Bronchial epithelial cell (primary cell): ENCODE measurements around the gene RBP5. TPM values are rescaled to one million over a fixed set of nuclear protein-coding genes. Genes with fewer than 3 reads are reported as not detected.

ENCODE experiments used
- DNase-seq: peaks from one replicate; pipeline ENCODE4 v3.0.0-alpha.2; 2010; ENCODE audit warnings: low read depth
- FAIRE-seq: peaks from 2 replicates; lab custom pipeline; 2011; peaks lifted over from hg19 to GRCh38; lab: Jason Lieb, UNC
- H3K27me3 ChIP-seq: 2 replicates; pipeline ENCODE4 v1.5.1; 2011; ENCODE audit warnings: low read length; ENCODE audit not compliant: control insufficient read depth, insufficient read depth
- H3K36me3 ChIP-seq: 2 replicates; pipeline ENCODE4 v1.5.1; 2011; ENCODE audit warnings: low read length; ENCODE audit not compliant: control insufficient read depth, insufficient read depth
- H3K4me3 ChIP-seq: 2 replicates; pipeline ENCODE4 v1.5.1; 2011; ENCODE audit warnings: mild to moderate bottlenecking, low read depth, low read length, control low read depth
- total RNA-seq: library from RNA; depleted of rRNA; stranded (reverse); fragments of >200 nt; gene quantifications from 2 replicates; pipeline ENCODE4 v1.2.1, GENCODE V29; 2014
- TF ChIP-seq, protein P1 (sequence below): IDR thresholded peaks from 2 replicates; pipeline ENCODE4 v1.5.1; 2011; ENCODE audit warnings: mild to moderate bottlenecking, moderate library complexity, low read length, control low read depth, inconsistent platforms; ENCODE audit not compliant: insufficient read depth, severe bottlenecking

RBP5 gene
- total RNA-seq, 1 donor from 2014 or later: not detected

DNA sequence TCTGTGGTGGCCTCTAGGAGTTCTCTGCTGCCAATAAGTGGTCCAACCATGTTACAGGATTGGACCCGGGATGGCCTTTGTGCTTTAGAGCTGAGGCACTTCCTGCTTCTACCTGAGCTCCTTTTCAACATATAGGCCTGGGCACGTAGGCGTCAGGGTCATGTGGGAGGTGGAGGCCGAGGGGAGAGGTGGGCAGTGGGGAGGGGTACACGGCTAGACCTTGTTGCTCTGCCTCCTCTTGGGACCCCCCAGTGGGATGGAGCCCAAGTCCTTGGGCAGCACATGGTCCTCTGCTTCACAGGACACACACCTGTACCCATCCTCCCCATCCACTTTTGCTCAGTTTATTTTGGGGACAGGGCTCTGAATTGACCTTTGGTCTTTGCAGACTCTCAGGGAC is 7.4 kb downstream of the RBP5 start:
- peaks cover 7% of the 10 kb centered on the region for H3K36me3 ChIP-seq
- TF ChIP-seq, protein P1, sequence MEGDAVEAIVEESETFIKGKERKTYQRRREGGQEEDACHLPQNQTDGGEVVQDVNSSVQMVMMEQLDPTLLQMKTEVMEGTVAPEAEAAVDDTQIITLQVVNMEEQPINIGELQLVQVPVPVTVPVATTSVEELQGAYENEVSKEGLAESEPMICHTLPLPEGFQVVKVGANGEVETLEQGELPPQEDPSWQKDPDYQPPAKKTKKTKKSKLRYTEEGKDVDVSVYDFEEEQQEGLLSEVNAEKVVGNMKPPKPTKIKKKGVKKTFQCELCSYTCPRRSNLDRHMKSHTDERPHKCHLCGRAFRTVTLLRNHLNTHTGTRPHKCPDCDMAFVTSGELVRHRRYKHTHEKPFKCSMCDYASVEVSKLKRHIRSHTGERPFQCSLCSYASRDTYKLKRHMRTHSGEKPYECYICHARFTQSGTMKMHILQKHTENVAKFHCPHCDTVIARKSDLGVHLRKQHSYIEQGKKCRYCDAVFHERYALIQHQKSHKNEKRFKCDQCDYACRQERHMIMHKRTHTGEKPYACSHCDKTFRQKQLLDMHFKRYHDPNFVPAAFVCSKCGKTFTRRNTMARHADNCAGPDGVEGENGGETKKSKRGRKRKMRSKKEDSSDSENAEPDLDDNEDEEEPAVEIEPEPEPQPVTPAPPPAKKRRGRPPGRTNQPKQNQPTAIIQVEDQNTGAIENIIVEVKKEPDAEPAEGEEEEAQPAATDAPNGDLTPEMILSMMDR: no peak
- no peak for FAIRE-seq

DNA sequence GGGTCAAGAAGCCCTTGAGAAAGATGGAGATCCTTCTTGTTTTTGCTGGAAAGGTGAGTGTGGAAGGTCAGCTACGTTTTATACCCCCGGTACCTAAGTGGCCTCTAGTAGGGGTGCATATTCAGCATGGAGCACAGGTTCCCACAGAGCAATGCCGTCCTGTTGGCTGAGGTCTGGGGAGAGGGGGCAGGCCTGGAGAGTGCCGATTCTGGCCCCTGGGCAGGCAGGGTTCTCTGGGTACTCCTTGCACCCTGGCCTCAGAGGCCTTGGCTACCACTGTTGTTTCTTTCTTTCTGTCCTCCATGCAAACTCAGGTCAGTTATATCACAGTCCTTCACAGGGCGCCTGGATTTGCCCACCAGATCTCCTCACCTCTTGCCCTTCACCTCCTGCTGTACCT is 8.5 kb downstream of the RBP5 start:
- no peak for FAIRE-seq
- DNase-seq: no peak

More for the DNA sequence above, 7.4 kb downstream of the RBP5 start:
- no peak overlapping the region for H3K4me3 ChIP-seq
- no peaks in the 10 kb centered on the region for H3K27me3 ChIP-seq
- no peak for DNase-seq

DNA sequence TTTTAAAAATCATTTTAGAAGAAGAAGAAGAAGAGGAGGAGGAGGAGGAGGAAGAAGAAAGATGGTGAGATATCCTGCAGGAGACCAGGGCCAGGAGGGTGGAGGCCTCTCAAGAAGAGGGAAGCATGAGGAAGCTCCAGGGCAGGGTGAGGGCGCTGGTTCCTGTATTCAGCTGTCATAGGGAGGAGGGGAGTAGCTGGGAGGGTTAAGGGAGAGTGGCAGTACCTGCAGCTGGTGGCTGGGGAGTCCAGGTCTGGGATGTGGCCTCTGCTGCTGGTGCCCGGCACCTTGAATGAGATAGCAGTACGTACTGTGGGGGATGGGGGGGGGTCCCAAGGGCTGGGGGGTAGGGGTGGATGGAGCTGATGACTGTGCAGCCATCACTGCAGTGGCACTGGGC is 9.8 kb downstream of the RBP5 start:
- no peaks in the 10 kb centered on the region for H3K27me3 ChIP-seq
- H3K4me3 ChIP-seq: no peak overlapping the region
- FAIRE-seq (no peak), DNase-seq (no peak)
- TF ChIP-seq, protein P1: no peak
- H3K36me3 ChIP-seq: peaks cover 20% of the 10 kb centered on the region

More for the DNA sequence above, 8.5 kb downstream of the RBP5 start:
- TF ChIP-seq, protein P1: no peak
- no peaks in the 10 kb centered on the region for H3K27me3 ChIP-seq
- peaks cover 15% of the 10 kb centered on the region for H3K36me3 ChIP-seq
- H3K4me3 ChIP-seq: no peak overlapping the region

DNA sequence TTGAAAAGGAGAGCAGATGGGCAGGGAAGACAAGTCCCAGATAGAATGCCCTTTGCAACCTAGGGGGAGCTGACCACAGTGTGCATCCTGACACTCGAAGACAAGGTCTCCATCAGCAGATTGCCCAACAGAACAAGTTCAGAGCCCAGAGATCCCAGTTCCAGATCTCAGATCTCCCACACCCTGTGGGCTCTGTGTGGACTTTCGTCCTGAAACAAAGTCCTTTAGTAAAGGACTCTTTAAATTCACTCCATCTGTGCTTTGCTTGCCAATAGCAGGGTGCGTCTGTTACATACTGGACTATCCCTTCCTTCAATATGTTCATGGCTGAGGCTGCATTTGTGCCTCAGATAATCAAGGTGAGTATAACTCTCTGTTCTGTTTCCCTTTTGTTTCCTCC is 11.0 kb downstream of the RBP5 start:
- Histone ChIP-seq H3K4me3 (no peak overlapping the region), H3K36me3 (peaks cover 23% of the 10 kb centered on the region), H3K27me3 (no peaks in the 10 kb centered on the region)
- no peak for FAIRE-seq
- DNase-seq: no peak
- TF ChIP-seq, protein P1: no peak

DNA sequence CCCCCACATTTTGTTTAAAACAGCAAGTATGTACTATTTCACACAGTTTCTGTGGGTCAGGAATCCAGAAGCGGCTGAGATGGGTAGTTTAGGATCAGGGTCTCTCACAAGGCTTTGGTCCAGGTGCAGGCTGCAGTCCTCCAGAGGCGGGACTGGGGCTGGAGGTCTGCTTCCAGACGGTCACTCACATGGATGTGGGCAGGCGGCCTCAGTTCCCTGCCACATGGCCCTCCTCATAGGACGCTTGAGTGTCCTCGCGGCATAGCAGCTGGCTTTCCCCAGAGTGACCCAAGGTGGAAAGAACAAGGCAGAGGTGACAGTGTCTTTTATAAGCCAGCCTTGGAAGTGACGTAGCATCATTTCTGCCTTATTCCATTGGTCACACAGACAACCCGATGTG is 11.8 kb downstream of the RBP5 start:
- peaks cover 23% of the 10 kb centered on the region for H3K36me3 ChIP-seq
- H3K4me3 ChIP-seq: no peak overlapping the region
- FAIRE-seq: no peak
- TF ChIP-seq, protein P1: no peak
- no peaks in the 10 kb centered on the region for H3K27me3 ChIP-seq
- no peak for DNase-seq

DNA sequence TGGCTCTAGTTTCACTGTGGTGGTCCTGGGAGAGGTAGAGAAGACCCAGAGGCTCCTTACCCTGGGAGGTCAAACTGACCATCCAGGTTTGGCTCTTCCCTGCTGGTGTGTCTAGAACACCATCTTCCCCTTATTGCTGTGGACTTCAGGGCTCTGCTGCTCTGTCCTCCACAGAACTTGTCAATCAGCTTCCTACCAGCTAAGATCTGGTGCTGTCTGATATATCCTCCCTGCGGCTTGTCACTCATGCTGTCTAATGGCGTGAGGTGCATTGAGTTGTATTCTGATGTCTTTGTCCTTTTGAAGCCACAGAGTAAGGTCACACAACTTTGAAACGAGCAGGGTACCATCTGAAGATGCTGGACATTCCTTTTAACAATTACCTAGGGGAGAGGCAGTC is 12.5 kb downstream of the RBP5 start:
- TF ChIP-seq, protein P1: no peak
- Histone ChIP-seq H3K27me3 (no peaks in the 10 kb centered on the region), H3K36me3 (peaks cover 24% of the 10 kb centered on the region), H3K4me3 (no peak overlapping the region)
- DNase-seq (no peak), FAIRE-seq (peak; percentile 40)
